ENCODE results near the gene NRTN.
"Not testable (repeated sequence)": the region's sequence is repeated elsewhere in the genome, so short reads cannot be mapped to it uniquely, and the experiment has no call there.

Gene NRTN

GRCh38 chr19:5851302-5851701 lies 46.4 kb downstream of the NRTN start, which contains the start of gene FUT3:
Gene FUT3, minus strand, starts transcription at chr19:5851449.
- no peak for DNase-seq
- intact Hi-C loops (cut with DNase I) = no loop called here

DNA sequence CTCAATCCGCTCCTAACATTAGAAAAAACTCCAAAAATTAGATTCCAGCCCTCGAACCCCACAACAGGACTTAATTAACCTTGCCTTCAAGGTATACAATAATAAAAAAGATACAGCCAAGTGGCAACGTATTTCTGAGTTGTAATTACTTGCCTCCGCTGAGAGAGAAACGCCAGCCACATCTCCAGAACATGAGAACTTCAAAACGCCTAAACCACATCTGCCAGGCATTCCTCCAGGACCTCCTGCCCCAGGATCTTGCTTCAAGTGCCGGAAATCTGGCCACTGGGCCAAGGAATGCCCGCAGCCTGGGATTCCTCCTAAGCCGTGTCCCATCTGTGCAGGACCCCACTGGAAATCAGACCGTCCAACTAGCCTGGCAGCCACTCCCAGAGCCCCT lies 49.3 kb downstream of the NRTN start:
- intact Hi-C loops (cut with DNase I); DNase-seq: not testable (repeated sequence)

GRCh38 chr19:5855151-5855550 lies 50.3 kb downstream of the NRTN start:
- DNase-seq; intact Hi-C loops (cut with DNase I): not testable (repeated sequence)

DNA sequence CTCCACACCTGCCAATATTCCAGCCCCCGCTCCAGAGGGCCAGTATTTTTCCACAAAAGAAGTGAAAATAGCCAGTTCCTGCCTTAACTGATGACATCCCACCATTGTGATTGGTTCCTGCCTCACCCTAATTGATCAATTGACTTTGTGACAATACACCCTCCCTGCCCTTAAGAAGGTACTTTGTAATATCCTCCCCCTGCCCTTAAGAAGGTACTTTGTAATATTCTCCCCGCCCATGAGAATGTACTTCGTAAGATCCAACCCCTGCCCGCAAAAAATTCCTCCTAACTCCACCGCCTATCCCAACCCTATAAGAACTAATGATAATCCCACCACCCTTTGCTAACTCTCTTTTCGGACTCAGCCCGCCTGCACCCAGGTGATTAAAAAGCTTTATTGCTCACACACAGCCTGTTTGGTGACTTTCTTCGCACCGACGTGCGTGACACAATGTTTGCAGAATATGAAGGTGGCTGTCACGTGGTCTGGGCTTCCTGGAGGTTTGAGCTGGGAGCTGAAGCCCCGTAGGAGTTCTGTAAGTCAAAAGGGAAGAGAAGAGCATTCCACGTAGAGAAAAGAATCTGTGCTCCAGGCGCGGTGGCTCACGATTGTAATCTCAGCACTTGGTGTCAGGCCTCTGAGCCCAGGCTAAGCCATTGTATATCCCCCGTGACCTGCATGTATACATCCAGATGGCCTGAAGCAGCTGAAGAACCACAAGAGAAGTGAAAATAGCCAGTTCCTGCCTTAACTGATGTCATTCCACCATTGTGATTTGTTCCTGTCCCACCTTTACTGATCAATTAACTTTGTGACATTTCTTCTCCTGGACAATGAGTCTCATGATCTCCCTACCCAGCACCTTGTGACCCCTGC lies 52.6 kb downstream of the NRTN start:
- DNase-seq = peak in 2 of 42 donors; percentile 10 to 44
- intact Hi-C loops (cut with DNase I) = no loop called here

- no peak for DNase-seq
- intact Hi-C loops (cut with DNase I) = no loop called here
Observed at GRCh38 chr19:5863030-5863665, 58.3 kb downstream of the NRTN start.

GRCh38 chr19:5864013-5864720 lies 59.3 kb downstream of the NRTN start:
- no peak for DNase-seq
- intact Hi-C loops (cut with DNase I) = no loop called here

- no peak for DNase-seq
- intact Hi-C loops (cut with DNase I) = no loop called here
Observed at GRCh38 chr19:5864725-5865486, 60.0 kb downstream of the NRTN start.

DNA sequence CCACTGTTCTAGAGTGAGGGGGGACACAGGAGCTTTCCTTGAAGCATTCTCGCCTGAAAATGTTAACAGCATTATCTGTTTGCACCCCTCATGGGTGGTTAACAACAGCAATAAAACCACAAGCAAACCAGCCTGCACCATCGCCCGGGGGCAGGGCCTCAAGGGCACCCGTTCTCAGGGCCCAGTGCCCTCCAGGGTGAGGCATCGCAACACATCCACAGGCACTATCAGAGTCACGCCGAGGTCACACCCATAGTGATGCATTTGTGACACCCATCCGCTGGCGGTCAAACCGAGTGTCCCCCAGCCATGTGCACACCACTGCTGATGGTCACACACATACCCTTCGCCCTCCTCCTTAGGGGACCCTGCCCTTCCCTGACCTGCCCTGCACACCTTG lies 60.9 kb downstream of the NRTN start:
- DNase-seq = no peak
- intact Hi-C loops (cut with DNase I) = no loop called here

GRCh38 chr19:5867201-5868136 lies 62.6 kb downstream of the NRTN start:
- intact Hi-C loops (cut with DNase I) = no loop called here
- DNase-seq = no peak

DNA sequence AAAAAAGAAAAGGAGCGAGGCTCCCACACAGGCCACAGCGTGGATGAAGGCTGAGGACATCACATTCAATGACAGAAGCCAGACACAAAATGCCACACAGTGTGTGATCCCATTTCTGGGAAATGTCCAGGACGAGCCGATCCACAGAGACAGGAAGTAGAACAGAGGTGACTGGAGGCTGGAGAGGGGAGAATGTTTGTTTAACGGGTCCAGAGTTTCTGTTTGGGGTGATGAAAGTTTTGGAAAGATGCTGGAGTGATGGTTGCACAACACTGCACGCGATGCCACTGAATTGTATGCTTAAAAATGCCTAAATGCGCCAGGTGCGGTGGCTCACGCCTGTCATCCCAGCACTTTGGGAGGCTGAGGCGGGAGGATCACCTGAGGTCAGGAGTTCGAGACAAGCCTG lies 66.1 kb downstream of the NRTN start:
- no peak for DNase-seq
- intact Hi-C loops (cut with DNase I) = no loop called here

GRCh38 chr19:5873617-5874199 lies 68.8 kb downstream of the NRTN start:
- intact Hi-C loops (cut with DNase I) = no loop called here
- no peak for DNase-seq

DNA sequence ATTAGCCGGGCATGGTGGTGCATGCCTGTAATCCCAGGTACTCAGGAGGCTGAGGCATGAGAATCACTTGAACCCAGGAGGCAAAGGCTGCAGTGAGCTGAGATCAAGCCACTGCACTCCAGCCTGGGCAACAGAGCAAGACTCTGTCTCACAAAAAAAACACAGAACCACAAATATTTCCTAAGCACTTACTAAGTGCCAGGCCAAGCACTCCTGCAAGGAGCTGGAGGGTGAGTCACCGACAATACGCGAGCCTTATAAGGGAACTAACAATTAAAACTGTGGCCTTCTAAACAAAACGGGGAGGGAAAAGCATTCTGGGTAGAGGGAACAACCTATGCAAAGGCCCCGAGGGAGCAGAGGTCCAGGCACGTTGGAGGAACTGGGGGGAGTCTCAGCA lies 69.6 kb downstream of the NRTN start:
- DNase-seq; intact Hi-C loops (cut with DNase I): not testable (repeated sequence)

DNA sequence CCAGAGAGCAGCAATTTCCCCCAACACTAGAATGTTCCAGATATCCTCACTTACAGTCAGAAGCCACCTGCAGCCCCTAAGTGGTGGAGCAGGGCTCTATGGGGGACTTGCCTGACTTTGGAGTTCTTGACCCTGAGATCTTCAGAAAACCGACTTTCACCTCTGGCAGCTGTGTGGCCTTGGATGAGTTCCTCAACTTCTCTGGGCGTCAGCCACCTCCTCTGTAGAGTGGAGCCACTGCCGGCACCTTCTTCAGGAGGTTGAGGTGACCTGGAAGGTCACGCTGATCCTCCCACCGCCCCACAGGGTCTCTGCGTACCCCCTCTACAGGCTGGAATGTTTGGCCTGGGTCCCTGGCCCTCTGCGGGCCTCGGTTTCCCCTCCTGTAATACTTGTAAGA lies 72.6 kb downstream of the NRTN start:
- no peak for DNase-seq
- intact Hi-C loops (cut with DNase I) = no loop called here

DNA sequence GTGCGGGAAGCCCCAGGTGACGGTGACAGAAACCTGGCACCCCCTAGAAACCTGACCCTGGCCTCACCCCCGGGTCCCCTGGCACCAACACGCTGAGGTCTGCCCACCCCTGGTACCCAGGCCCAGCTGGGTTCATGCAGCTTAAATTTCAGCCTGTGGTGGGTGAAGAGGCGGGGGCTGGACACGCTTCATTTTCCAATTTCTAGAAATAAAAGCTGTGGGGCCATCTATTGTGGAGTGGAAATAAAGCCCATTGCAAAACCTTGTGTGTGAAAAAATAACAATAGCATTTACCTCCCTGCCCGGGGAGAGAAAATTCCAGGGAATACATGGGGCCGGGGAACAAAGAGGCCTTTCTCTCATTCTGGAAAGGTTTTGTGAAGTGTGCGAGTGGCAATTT lies 73.0 kb downstream of the NRTN start:
- DNase-seq = no peak
- intact Hi-C loops (cut with DNase I) = no loop called here
